ENCODE results near the gene INPP5B.

INPP5B gene

DNA sequence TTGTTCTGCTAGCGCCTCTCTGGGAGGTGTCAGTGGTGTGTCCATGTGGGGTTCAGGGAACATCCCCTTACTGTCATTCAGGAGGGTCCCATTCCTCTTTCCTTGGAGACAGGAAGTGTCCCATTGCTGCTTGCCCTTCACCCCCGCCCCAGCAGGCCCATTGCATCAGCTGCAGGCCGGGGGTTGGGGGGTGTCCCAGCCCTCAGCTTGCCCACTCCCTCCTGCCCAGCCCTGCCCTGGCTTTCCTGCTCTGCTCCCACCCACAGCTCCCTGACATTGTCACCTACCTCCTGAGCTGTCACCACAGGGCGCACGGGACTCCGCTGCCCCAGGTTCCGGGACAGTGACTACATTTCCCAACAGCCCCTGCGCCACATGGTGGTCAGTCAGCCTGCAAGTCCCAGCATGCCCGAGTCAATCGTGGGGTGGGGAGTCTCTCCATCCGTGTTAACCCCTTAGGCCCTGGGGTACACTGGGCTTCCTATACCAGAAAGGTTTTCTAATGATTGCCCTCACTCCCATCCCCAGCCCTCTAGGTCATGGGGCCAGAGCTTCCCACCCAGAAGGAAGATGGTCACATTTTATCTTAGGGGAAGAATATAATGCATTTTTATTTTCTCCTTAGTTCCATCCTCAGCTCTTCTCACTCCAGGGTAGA is at the start of gene INPP5B:
Gene INPP5B, minus strand, starts transcription at position 351 of the 658 bp plus-strand sequence. CDS start 745 bp downstream, outside the sequence.
- H3K27ac ChIP-seq (ENCODE audit: low read length): peak within 1 kb of the TSS; percentile 16; the same call in 1 of the 2 replicates
- peaks cover 11% of the 10 kb centered on the region for H3K4me1 ChIP-seq (ENCODE audit: low read length)
- no peaks in the 10 kb centered on the region for H4K20me1 ChIP-seq (ENCODE audit: insufficient read depth, low read length)

DNA sequence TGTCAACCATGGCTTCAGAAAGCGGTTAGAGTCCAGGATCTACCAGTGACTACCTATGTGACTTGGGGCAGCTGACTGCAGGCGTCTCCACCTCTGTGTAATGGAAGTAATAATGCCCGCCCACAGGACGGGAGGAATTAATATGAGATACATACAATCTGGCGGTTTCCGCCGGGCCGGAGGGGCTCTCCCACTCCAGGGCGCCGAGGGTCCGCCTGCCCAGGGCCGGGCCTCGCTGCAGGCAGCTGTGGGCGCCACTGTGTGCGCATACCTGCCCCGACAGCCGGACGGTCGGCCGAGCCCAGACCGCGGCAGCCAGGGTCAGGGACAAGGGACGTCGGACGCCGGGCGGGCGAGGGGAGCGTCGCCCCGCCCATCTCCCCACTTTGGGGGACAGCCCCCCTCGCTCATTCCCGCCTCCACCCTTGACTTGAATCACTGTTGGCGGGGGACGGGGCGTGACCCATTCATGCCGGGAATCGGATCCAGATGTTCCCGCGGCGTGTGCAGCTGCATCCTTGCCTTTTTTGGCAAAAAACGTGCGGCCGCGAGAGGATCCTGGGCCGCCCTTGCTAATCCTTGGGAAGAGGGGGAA is 49.0 kb upstream of the INPP5B start:
- H3K4me3 ChIP-seq (ENCODE audit: low read length): peak overlapping the region; percentile 53
- no peaks in the 10 kb centered on the region for H3K79me2 ChIP-seq (ENCODE audit: low read length)
- no peaks in the 10 kb centered on the region; the same call in 1 of the 2 replicates for H3F3A ChIP-seq (ENCODE audit: insufficient read depth, low read length)
- H3K27me3 ChIP-seq (replicated peaks; ENCODE audit: insufficient read depth, low read length): peaks cover 6% of the 10 kb centered on the region; the same call in 1 of the 2 replicates
- H2AFZ ChIP-seq (ENCODE audit: low read length): peak overlapping the region; percentile 67
- H3K4me2 ChIP-seq (ENCODE audit: low read depth, low read length): peak overlapping the region; percentile 70
- no peaks in the 10 kb centered on the region for H3K9me2 ChIP-seq (replicated peaks; ENCODE audit: insufficient read depth, low read length)
- H3K36me3 ChIP-seq (replicated peaks; ENCODE audit: insufficient read depth, low read length): no peaks in the 10 kb centered on the region
- peak overlapping the region; percentile 27; the same call in 1 of the 2 replicates for H3K9ac ChIP-seq (ENCODE audit: low read length)
- no peak overlapping the region for H3K27ac ChIP-seq (ENCODE audit: low read length)
- no peaks in the 10 kb centered on the region for H3K9me3 ChIP-seq (replicated peaks; ENCODE audit: insufficient read depth, low read length)
- H4K20me1 ChIP-seq (ENCODE audit: insufficient read depth, low read length): no peaks in the 10 kb centered on the region
- peak; percentile 37 for DNase-seq
- TF ChIP-seq EZH2 (optimal IDR thresholded peaks at IDR 0.05; ENCODE audit: low read depth, low read length) (no peak), EZH2phosphoT487 (IDR thresholded peaks at IDR 0.05; ENCODE audit: low read length) (no peak), CTCF (IDR thresholded peaks at IDR 0.05; ENCODE audit: low read length) (no peak)
- H3K4me1 ChIP-seq (ENCODE audit: low read length): 0 out of 2 replicates have a peak, but pooled peaks cover 11% of the 10 kb centered on the region

More for the DNA sequence above, at the start of gene INPP5B:
- peak within 1 kb of the TSS; percentile 74 for H3K9ac ChIP-seq (ENCODE audit: low read length)
- TF ChIP-seq EZH2 (optimal IDR thresholded peaks at IDR 0.05; ENCODE audit: low read depth, low read length): no peak
- TF ChIP-seq EZH2phosphoT487 (IDR thresholded peaks at IDR 0.05; ENCODE audit: low read length): no peak
- TF ChIP-seq CTCF (IDR thresholded peaks at IDR 0.05; ENCODE audit: low read length): no peak
- H3K4me2 ChIP-seq (ENCODE audit: low read depth, low read length): peak within 1 kb of the TSS; percentile 66
- peak within 1 kb of the TSS; percentile 73 for H2AFZ ChIP-seq (ENCODE audit: low read length)
- peak; percentile 84 for DNase-seq
- H3F3A ChIP-seq (ENCODE audit: insufficient read depth, low read length): no peaks in the 10 kb centered on the region
- no peaks in the 10 kb centered on the region for H3K9me3 ChIP-seq (replicated peaks; ENCODE audit: insufficient read depth, low read length)
- H3K79me2 ChIP-seq (ENCODE audit: low read length): peaks cover 15% of the 10 kb centered on the region
- no peaks in the 10 kb centered on the region for H3K36me3 ChIP-seq (replicated peaks; ENCODE audit: insufficient read depth, low read length)
- H3K4me3 ChIP-seq (ENCODE audit: low read length): peak within 1 kb of the TSS; percentile 88
- no peaks in the 10 kb centered on the region for H3K9me2 ChIP-seq (replicated peaks; ENCODE audit: insufficient read depth, low read length)
- no peaks in the 10 kb centered on the region for H3K27me3 ChIP-seq (replicated peaks; ENCODE audit: insufficient read depth, low read length)

GRCh38 chr1:37994886-37995566 is 48.2 kb upstream of the INPP5B start:
- Histone ChIP-seq H3K79me2 (ENCODE audit: low read length) (no peaks in the 10 kb centered on the region), H3K9ac (ENCODE audit: low read length) (no peak overlapping the region), H3K4me1 (ENCODE audit: low read length) (0 out of 2 replicates have a peak, but pooled peaks cover 11% of the 10 kb centered on the region), H4K20me1 (ENCODE audit: insufficient read depth, low read length) (no peaks in the 10 kb centered on the region), H3K4me3 (ENCODE audit: low read length) (0 out of 2 replicates have a peak overlapping the region, but pooled peaks have one; percentile 53), H3K9me3 (replicated peaks; ENCODE audit: insufficient read depth, low read length) (no peaks in the 10 kb centered on the region), H3K4me2 (ENCODE audit: low read depth, low read length) (peak overlapping the region; percentile 70), H3K9me2 (replicated peaks; ENCODE audit: insufficient read depth, low read length) (no peaks in the 10 kb centered on the region), H3K27ac (ENCODE audit: low read length) (no peak overlapping the region), H2AFZ (ENCODE audit: low read length) (peak overlapping the region; percentile 67), H3K36me3 (replicated peaks; ENCODE audit: insufficient read depth, low read length) (no peaks in the 10 kb centered on the region), H3F3A (ENCODE audit: insufficient read depth, low read length) (no peaks in the 10 kb centered on the region; the same call in 1 of the 2 replicates), H3K27me3 (replicated peaks; ENCODE audit: insufficient read depth, low read length) (peaks cover 6% of the 10 kb centered on the region; the same call in 1 of the 2 replicates)
- TF ChIP-seq CTCF (IDR thresholded peaks at IDR 0.05; ENCODE audit: low read length) (no peak), EZH2 (optimal IDR thresholded peaks at IDR 0.05; ENCODE audit: low read depth, low read length) (no peak), EZH2phosphoT487 (IDR thresholded peaks at IDR 0.05; ENCODE audit: low read length) (no peak)
- DNase-seq: no peak

All from MM.1S (cell line).